K562 (cell line): ENCODE measurements around the gene KRT16. TPM values are rescaled to one million over a fixed set of nuclear protein-coding genes. Genes with fewer than 3 reads are reported as not detected.

ENCODE experiments used
- ARID4B ChIP-seq: sonication (generic); formaldehyde crosslinking; IDR thresholded peaks from 2 replicates; pipeline ENCODE4 v1.8.0; 2022; ENCODE audit warnings: mild to moderate bottlenecking, missing genetic modification reagents
- ATF7 ChIP-seq: fragments of 450-650 bp; IDR thresholded peaks from 2 replicates; pipeline ENCODE4 v1.7.1; 2014; ENCODE audit warnings: mild to moderate bottlenecking, moderate library complexity
- CXXC5 ChIP-seq: fragments of 250-450 bp; sonication (Bioruptor Pico); IDR thresholded peaks from 2 replicates; pipeline ENCODE4 v1.8.0; 2022; ENCODE audit warnings: inconsistent platforms, mild to moderate bottlenecking, moderate library complexity
- ESRRA ChIP-seq: fragments of 450-650 bp; IDR thresholded peaks from 2 replicates; pipeline ENCODE4 v1.6.1; 2014; ENCODE audit warnings: low read depth, mild to moderate bottlenecking, moderate library complexity, borderline replicate concordance
- GTF2E2 ChIP-seq: fragments of 200-800 bp; sonication (Bioruptor generic); IDR thresholded peaks from 2 replicates; pipeline ENCODE4 v1.6.1; 2016; ENCODE audit warnings: missing genetic modification characterization, missing compliant biosample characterization
- HMGXB4 ChIP-seq: sonication (generic); formaldehyde crosslinking; IDR thresholded peaks from 2 replicates; pipeline ENCODE4 v1.8.1; 2023; ENCODE audit warnings: mild to moderate bottlenecking, missing genetic modification reagents
- IRF1 ChIP-seq: sonication (generic); formaldehyde crosslinking; IDR thresholded peaks from 2 replicates; pipeline ENCODE4 v1.8.0; 2022; ENCODE audit warnings: missing genetic modification reagents, mild to moderate bottlenecking, borderline replicate concordance
- MCM3 ChIP-seq: fragments of 450-650 bp; IDR thresholded peaks from 2 replicates; pipeline ENCODE4 v1.6.1; 2016
- NELFE ChIP-seq: IDR thresholded peaks from 2 replicates; pipeline ENCODE4 v1.6.1; 2011; ENCODE audit warnings: mild to moderate bottlenecking; ENCODE audit not compliant: insufficient read depth, insufficient read length
- PRMT5 ChIP-seq: sonication (generic); formaldehyde crosslinking; IDR thresholded peaks from 2 replicates; pipeline ENCODE4 v1.5.0; 2020; ENCODE audit warnings: missing genetic modification reagents
- RCOR1 ChIP-seq, 2 experiments: IDR thresholded peaks; 2 replicates each; pipeline ENCODE4 v1.6.1; 2012; ENCODE audit warnings: low read depth in 2 of 2, low read length in 2 of 2, borderline replicate concordance in 1 of 2, improper control_type of control experiment in 1 of 2
- SIRT6 ChIP-seq: IDR thresholded peaks from one replicate; pipeline ENCODE4 v1.6.1; 2012; ENCODE audit warnings: low read depth, mild to moderate bottlenecking, control low read depth, inconsistent platforms, low read length, moderate library complexity
- SREBF2 ChIP-seq: sonication (generic); formaldehyde crosslinking; IDR thresholded peaks from 2 replicates; pipeline ENCODE4 v1.4.0; 2020; ENCODE audit warnings: mild to moderate bottlenecking, missing genetic modification reagents
- SRF ChIP-seq, 2 experiments: fragments of 250-450, 450-650 bp in 1 of 2; sonication (Bioruptor Pico) in 1 of 2; sonication (generic) in 1 of 2; formaldehyde crosslinking; IDR thresholded peaks; 2 replicates each; pipeline versions ENCODE4 v1.5.0 to v1.5.1; 2020 to 2022; ENCODE audit warnings: mild to moderate bottlenecking in 1 of 2, missing genetic modification reagents in 1 of 2
- TBL1XR1 ChIP-seq, 2 experiments: IDR thresholded peaks; 2 replicates each; pipeline ENCODE4 v1.6.1; 2012; ENCODE audit warnings: improper control_type of control experiment in 2 of 2, low read length in 2 of 2, mild to moderate bottlenecking in 1 of 2
- UBTF ChIP-seq, 2 experiments: IDR thresholded peaks; 2 replicates each; pipeline ENCODE4 v1.6.1; 2012; ENCODE audit warnings: improper control_type of control experiment in 2 of 2, low read depth in 2 of 2, low read length in 2 of 2, borderline replicate concordance in 1 of 2
- ZNF184 ChIP-seq: sonication (generic); formaldehyde crosslinking; IDR thresholded peaks from 2 replicates; pipeline ENCODE4 v1.5.0; 2020; ENCODE audit warnings: missing genetic modification reagents
- ZNF197 ChIP-seq: fragments of 200-800 bp; sonication (Bioruptor generic); IDR thresholded peaks from 2 replicates; pipeline ENCODE4 v1.6.1; 2016; ENCODE audit warnings: low read depth, missing genetic modification characterization, missing compliant biosample characterization
- polyA plus RNA-seq, 8 experiments: library from polyadenylated mRNA; depleted of rRNA in 4 of 8; stranded (reverse) in 5 of 8; unstranded in 3 of 8; fragments of >200 nt; fragmentation: Nextera tagmentation in 2 of 8; fragmentation: Illumina TruSeq in 1 of 8; extraction: Ambion mirVana in 2 of 8; extraction: Trizol in 1 of 8; gene quantifications; 2 replicates each; pipeline versions ENCODE4 v1.2.1 to v1.2.3, GENCODE V29; 2011 to 2014; ENCODE audit warnings: inconsistent platforms in 1 of 8, missing spikeins in 1 of 8
- total RNA-seq, 7 experiments: library from RNA; depleted of rRNA in 6 of 7; stranded (reverse); fragments of >200 nt in 6 of 7; fragmentation: Illumina TruSeq in 2 of 7; extraction: Trizol in 2 of 7; gene quantifications; 2 replicates each; pipeline versions ENCODE4 v1.2.1 to v1.2.3, GENCODE V29; 2011 to 2021; ENCODE audit warnings: low replicate concordance in 1 of 7

Gene KRT16
- total and polyA plus RNA-seq, 9 of the 15 experiments (the other 6 are each of a cell fraction or from before 2014, with no cell fraction given), result 0.04 TPM; not detected in 8

GRCh38 chr17:41648411-41649195 is 36.0 kb upstream of the KRT16 start (continued):
- TF ChIP-seq RCOR1 (IDR thresholded peaks at IDR 0.05; ENCODE audit: borderline replicate concordance in 1 of 2, low read depth in 2 of 2, low read length in 2 of 2) (no peak), SREBF2 (CRISPR knock-in tag) (no peak), UBTF (IDR thresholded peaks at IDR 0.05; ENCODE audit: borderline replicate concordance in 1 of 2, low read depth in 2 of 2, low read length in 2 of 2) (0 out of 4 replicates have a peak, but pooled peaks of 1 of the 2 experiments have one; percentile 46), SIRT6 (no peak), ZNF197 (no peak), ATF7 (no peak; the same call in 1 of the 2 replicates), PRMT5 (no peak), HMGXB4 (no peak), TBL1XR1 (IDR thresholded peaks at IDR 0.05; ENCODE audit: low read length in 2 of 2) (no peak), IRF1 (CRISPR knock-in tag) (no peak), SRF (CRISPR knock-in tag; IDR thresholded peaks at IDR 0.05) (peak in 1 of 2 experiments; percentile 54; a peak in 1 of 4 replicates), ARID4B (no peak), CXXC5 (CRISPR knock-in tag) (no peak), ESRRA (no peak), GTF2E2 (no peak), MCM3 (no peak), ZNF184 (CRISPR knock-in tag) (no peak), NELFE (no peak)
